PC-3 (cell line): ENCODE results near the gene SLC7A4. TPM values are rescaled to one million over a fixed set of nuclear protein-coding genes. Genes with fewer than 3 reads are reported as not detected.

Source experiments
- ATAC-seq: fragments of 200-7000 bp; cut with Tn5 transposase; 2 replicates; pipeline ENCODE4 v1.9.1; 2020; ENCODE audit warnings: mild to moderate bottlenecking, moderate library complexity
- BruUV-seq: library from RNA; stranded (reverse); fragments of 400-500 nt; replicated peaks from 2 replicates; lab custom pipeline; 2021; lab: Mats Ljungman, UMichigan
- CTCF ChIA-PET: fragments of 300-600 bp; sonication (Branson Sonifier 250); formaldehyde crosslinking; loops from one replicate; lab custom pipeline; 2022; ENCODE audit warnings: antibody characterized with exemption; lab: Charles Lee
- POLR2A ChIA-PET: fragments of 300-600 bp; sonication (Branson Sonifier 250); formaldehyde crosslinking; loops from one replicate; lab custom pipeline; 2022; ENCODE audit warnings: antibody characterized with exemption; ENCODE audit not compliant: unreplicated experiment; lab: Charles Lee
- DNase-seq: peaks from one replicate; pipeline ENCODE4 v3.0.0-alpha.2; 2015
- H2AFZ ChIP-seq: fragments of 300-600 bp; sonication (generic); 2 replicates; pipeline ENCODE4 v1.6.0; 2016; ENCODE audit warnings: antibody characterized with exemption, low read length
- H3F3A ChIP-seq: fragments of 300-600 bp; sonication (generic); one replicate; pipeline ENCODE4 v1.6.0; 2017; ENCODE audit warnings: antibody characterized with exemption, low read length, control low read depth, mild to moderate bottlenecking; ENCODE audit not compliant: unreplicated experiment
- H3K27ac ChIP-seq: fragments of 300-600 bp; sonication (generic); 2 replicates; pipeline ENCODE4 v1.5.1; 2016; ENCODE audit warnings: mild to moderate bottlenecking, low read length
- H3K27me3 ChIP-seq: fragments of 300-600 bp; sonication (generic); 2 replicates; pipeline ENCODE4 v1.6.1; 2016; ENCODE audit warnings: low read length, mixed read lengths
- H3K36me3 ChIP-seq: fragments of 300-600 bp; sonication (generic); 2 replicates; pipeline ENCODE4 v1.6.1; 2016; ENCODE audit warnings: low read depth, mixed run types, low read length, mixed read lengths
- H3K4me1 ChIP-seq: fragments of 300-600 bp; sonication (generic); 2 replicates; pipeline ENCODE4 v1.5.1; 2016; ENCODE audit warnings: low read length; ENCODE audit not compliant: insufficient read depth
- H3K4me2 ChIP-seq: fragments of 300-600 bp; sonication (generic); 2 replicates; pipeline ENCODE4 v1.6.0; 2016; ENCODE audit warnings: low read length
- H3K4me3 ChIP-seq: fragments of 300-600 bp; sonication (generic); 2 replicates; pipeline ENCODE4 v1.5.1; 2016; ENCODE audit warnings: mild to moderate bottlenecking, low read length, mixed read lengths
- H3K79me2 ChIP-seq: fragments of 300-600 bp; sonication (generic); 2 replicates; pipeline ENCODE4 v1.6.1; 2017; ENCODE audit warnings: low read length, mixed read lengths
- H3K9ac ChIP-seq: fragments of 300-600 bp; sonication (generic); 2 replicates; pipeline ENCODE4 v1.6.0; 2016; ENCODE audit warnings: mild to moderate bottlenecking, low read length
- H3K9me2 ChIP-seq: fragments of 300-600 bp; sonication (generic); replicated peaks from 2 replicates; pipeline ENCODE4 v1.6.1; 2016; ENCODE audit warnings: mixed run types, low read length, mixed read lengths
- H3K9me3 ChIP-seq: fragments of 300-600 bp; sonication (generic); 2 replicates; pipeline ENCODE4 v1.6.1; 2016; ENCODE audit warnings: low read length, mixed read lengths
- H4K20me1 ChIP-seq: fragments of 300-600 bp; sonication (generic); 2 replicates; pipeline ENCODE4 v1.6.1; 2016; ENCODE audit warnings: low read length, mixed read lengths
- CTCF ChIP-seq: fragments of 300-600 bp; sonication (generic); conservative IDR thresholded peaks from 2 replicates; pipeline ENCODE4 v1.5.1; 2017; ENCODE audit warnings: antibody characterized with exemption, low read depth, mild to moderate bottlenecking, low read length
- EZH2 ChIP-seq: fragments of 300-600 bp; sonication (generic); IDR thresholded peaks from one replicate; pipeline ENCODE4 v1.6.1; 2017; ENCODE audit warnings: antibody characterized with exemption, mild to moderate bottlenecking, low read length; ENCODE audit not compliant: unreplicated experiment
- EZH2phosphoT487 ChIP-seq: fragments of 300-600 bp; sonication (generic); IDR thresholded peaks from 2 replicates; pipeline ENCODE4 v1.6.1; 2018; ENCODE audit warnings: mild to moderate bottlenecking, antibody characterized with exemption, low read length, borderline replicate concordance
- intact Hi-C: fragments of 100-400 bp; cut with micrococcal nuclease; formaldehyde crosslinking; loops from 2 replicates; pipeline ENCODE4 v1.9.0; 2023
- total RNA-seq: library from RNA; depleted of rRNA; stranded (reverse); fragments of >200 nt; gene quantifications from 2 replicates; pipeline ENCODE4 v1.2.3, GENCODE V29; 2014

SLC7A4 gene
- total RNA-seq, 1 experiment from 2014 or later, result not detected

GRCh38 chr22:20998411-20999336, 33.7 kb downstream of the SLC7A4 start:
- no peaks in the 10 kb centered on the region for H3K27me3 ChIP-seq
- peaks cover 33% of the 10 kb centered on the region for H3K79me2 ChIP-seq
- no peak overlapping the region for H3K4me3 ChIP-seq
- BruUV-seq, result no TSS peak
- DNase-seq (peak; percentile 12), ATAC-seq (no peak)
- H3K9me2 ChIP-seq, result no peaks in the 10 kb centered on the region
- ChIA-PET POLR2A (no interaction called here), CTCF (interaction anchor here (0.8 kb wide), 1 partner anchor 104 kb away, joined by 3 read pairs; no protein-coding TSS in a partner anchor)
- H3K9ac ChIP-seq, result no peak overlapping the region
- H3K36me3 ChIP-seq, result peaks cover 6% of the 10 kb centered on the region; the same call in 1 of the 2 replicates
- no peak overlapping the region for H2AFZ ChIP-seq
- intact Hi-C loops, result no loop called here
- H3K4me2 ChIP-seq, result no peak overlapping the region
- no peaks in the 10 kb centered on the region for H3F3A ChIP-seq
- H3K4me1 ChIP-seq, result peaks cover 23% of the 10 kb centered on the region
- no peak overlapping the region for H3K27ac ChIP-seq
- no peaks in the 10 kb centered on the region for H4K20me1 ChIP-seq
- H3K9me3 ChIP-seq, result no peaks in the 10 kb centered on the region
- TF ChIP-seq CTCF, result no peak

- intact Hi-C loops, result no loop called here
- Histone ChIP-seq H3F3A (no peaks in the 10 kb centered on the region), H3K9me3 (no peaks in the 10 kb centered on the region), H3K4me1 (peaks cover 17% of the 10 kb centered on the region), H3K4me2 (no peak overlapping the region), H4K20me1 (no peaks in the 10 kb centered on the region), H3K27me3 (no peaks in the 10 kb centered on the region), H3K36me3 (peaks cover 6% of the 10 kb centered on the region; the same call in 1 of the 2 replicates), H3K79me2 (peaks cover 23% of the 10 kb centered on the region), H3K9me2 (no peaks in the 10 kb centered on the region), H2AFZ (no peak overlapping the region), H3K9ac (no peak overlapping the region), H3K27ac (no peak overlapping the region), H3K4me3 (no peak overlapping the region)
- ChIA-PET CTCF (no interaction called here), POLR2A (no interaction called here)
- DNase-seq (no peak), ATAC-seq (no peak)
- TF ChIP-seq EZH2phosphoT487, result no peak
- no peak for TF ChIP-seq EZH2
- no peak for TF ChIP-seq CTCF
- BruUV-seq, result no TSS peak
Measured at GRCh38 chr22:20997536-20998257, 34.7 kb downstream of the SLC7A4 start.
